ENCODE measurements around the gene RHBDD1.

The RHBDD1 gene

GRCh38 chr2:226979004-226979403 is 143.2 kb downstream of the RHBDD1 start:
- no peaks in the 10 kb centered on the region for H3K9me3 Mint-ChIP-seq
- no peak overlapping the region for H3K27ac Mint-ChIP-seq
- H3K36me3 Mint-ChIP-seq (ENCODE audit: low read depth): peaks cover 20% of the 10 kb centered on the region
- no peaks in the 10 kb centered on the region for H3K27me3 Mint-ChIP-seq
- no peak overlapping the region for H3K4me3 Mint-ChIP-seq
- H3K4me1 Mint-ChIP-seq (ENCODE audit: low read depth): peaks cover 23% of the 10 kb centered on the region

- Mint-ChIP-seq H3K4me3 (no peak overlapping the region), H3K27me3 (no peaks in the 10 kb centered on the region), H3K4me1 (ENCODE audit: low read depth) (peaks cover 36% of the 10 kb centered on the region), H3K36me3 (ENCODE audit: low read depth) (peaks cover 23% of the 10 kb centered on the region), H3K9me3 (no peaks in the 10 kb centered on the region), H3K27ac (no peak overlapping the region)
Observed at GRCh38 chr2:226981791-226982326, 146.0 kb downstream of the RHBDD1 start.

GRCh38 chr2:226983895-226984749 is 148.3 kb downstream of the RHBDD1 start:
- no peaks in the 10 kb centered on the region for H3K27me3 Mint-ChIP-seq
- H3K27ac Mint-ChIP-seq: peak overlapping the region; percentile 26
- peaks cover 23% of the 10 kb centered on the region for H3K4me1 Mint-ChIP-seq (ENCODE audit: low read depth)
- H3K4me3 Mint-ChIP-seq: no peak overlapping the region
- H3K9me3 Mint-ChIP-seq: no peaks in the 10 kb centered on the region
- H3K36me3 Mint-ChIP-seq (ENCODE audit: low read depth): peaks cover 18% of the 10 kb centered on the region

- H3K27ac Mint-ChIP-seq: no peak overlapping the region
- peaks cover 18% of the 10 kb centered on the region for H3K36me3 Mint-ChIP-seq (ENCODE audit: low read depth)
- no peak overlapping the region for H3K4me3 Mint-ChIP-seq
- H3K9me3 Mint-ChIP-seq: no peaks in the 10 kb centered on the region
- no peaks in the 10 kb centered on the region for H3K27me3 Mint-ChIP-seq
- H3K4me1 Mint-ChIP-seq (ENCODE audit: low read depth): peaks cover 23% of the 10 kb centered on the region
Observed at GRCh38 chr2:226984750-226985582, 149.1 kb downstream of the RHBDD1 start.

- H3K4me3 Mint-ChIP-seq: no peak overlapping the region
- no peak overlapping the region for H3K27ac Mint-ChIP-seq
- H3K4me1 Mint-ChIP-seq (ENCODE audit: low read depth): peaks cover 23% of the 10 kb centered on the region
- no peaks in the 10 kb centered on the region for H3K27me3 Mint-ChIP-seq
- peaks cover 22% of the 10 kb centered on the region for H3K36me3 Mint-ChIP-seq (ENCODE audit: low read depth)
- no peaks in the 10 kb centered on the region for H3K9me3 Mint-ChIP-seq
Observed at GRCh38 chr2:226985583-226985946, 149.7 kb downstream of the RHBDD1 start.

GRCh38 chr2:226991663-226992062 is 155.8 kb downstream of the RHBDD1 start:
- Mint-ChIP-seq H3K4me3 (no peak overlapping the region), H3K4me1 (ENCODE audit: low read depth) (peaks cover 17% of the 10 kb centered on the region), H3K27ac (no peak overlapping the region), H3K36me3 (ENCODE audit: low read depth) (peaks cover 44% of the 10 kb centered on the region), H3K9me3 (no peaks in the 10 kb centered on the region), H3K27me3 (no peaks in the 10 kb centered on the region)

GRCh38 chr2:226993171-226993570 is 157.3 kb downstream of the RHBDD1 start:
- peaks cover 51% of the 10 kb centered on the region for H3K36me3 Mint-ChIP-seq (ENCODE audit: low read depth)

GRCh38 chr2:226994775-226995174 is 158.9 kb downstream of the RHBDD1 start:
- H3K27me3 Mint-ChIP-seq: no peaks in the 10 kb centered on the region
- H3K27ac Mint-ChIP-seq: peak overlapping the region; percentile 73
- H3K36me3 Mint-ChIP-seq (ENCODE audit: low read depth): peaks cover 59% of the 10 kb centered on the region
- peaks cover 17% of the 10 kb centered on the region for H3K4me1 Mint-ChIP-seq (ENCODE audit: low read depth)
- peak overlapping the region; percentile 11 for H3K4me3 Mint-ChIP-seq
- H3K9me3 Mint-ChIP-seq: no peaks in the 10 kb centered on the region

More at GRCh38 chr2:226993171-226993570, 157.3 kb downstream of the RHBDD1 start:
- Mint-ChIP-seq H3K9me3 (no peaks in the 10 kb centered on the region), H3K4me1 (ENCODE audit: low read depth) (peaks cover 17% of the 10 kb centered on the region), H3K4me3 (no peak overlapping the region), H3K27ac (no peak overlapping the region), H3K27me3 (no peaks in the 10 kb centered on the region)

GRCh38 chr2:226995625-226996041 is 159.8 kb downstream of the RHBDD1 start:
- H3K9me3 Mint-ChIP-seq: no peaks in the 10 kb centered on the region
- H3K4me1 Mint-ChIP-seq (ENCODE audit: low read depth): peaks cover 17% of the 10 kb centered on the region
- peaks cover 63% of the 10 kb centered on the region for H3K36me3 Mint-ChIP-seq (ENCODE audit: low read depth)
- H3K4me3 Mint-ChIP-seq: no peak overlapping the region
- peak overlapping the region; percentile 73 for H3K27ac Mint-ChIP-seq
- H3K27me3 Mint-ChIP-seq: no peaks in the 10 kb centered on the region

- Mint-ChIP-seq H3K4me1 (ENCODE audit: low read depth) (peaks cover 15% of the 10 kb centered on the region), H3K27ac (no peak overlapping the region), H3K27me3 (no peaks in the 10 kb centered on the region), H3K36me3 (ENCODE audit: low read depth) (peaks cover 57% of the 10 kb centered on the region), H3K4me3 (no peak overlapping the region), H3K9me3 (no peaks in the 10 kb centered on the region)
Observed at GRCh38 chr2:226999661-227000060, 163.8 kb downstream of the RHBDD1 start.

- no peaks in the 10 kb centered on the region for H3K27me3 Mint-ChIP-seq
- peaks cover 10% of the 10 kb centered on the region for H3K4me1 Mint-ChIP-seq (ENCODE audit: low read depth)
- peaks cover 52% of the 10 kb centered on the region for H3K36me3 Mint-ChIP-seq (ENCODE audit: low read depth)
- H3K9me3 Mint-ChIP-seq: no peaks in the 10 kb centered on the region
- no peak overlapping the region for H3K27ac Mint-ChIP-seq
- H3K4me3 Mint-ChIP-seq: no peak overlapping the region
Observed at GRCh38 chr2:227000123-227000522, 164.3 kb downstream of the RHBDD1 start.

- Mint-ChIP-seq H3K36me3 (ENCODE audit: low read depth) (peaks cover 19% of the 10 kb centered on the region), H3K4me3 (no peak overlapping the region), H3K9me3 (no peaks in the 10 kb centered on the region), H3K27ac (no peak overlapping the region), H3K4me1 (ENCODE audit: low read depth) (no peaks in the 10 kb centered on the region), H3K27me3 (no peaks in the 10 kb centered on the region)
Observed at GRCh38 chr2:227004482-227004881, 168.6 kb downstream of the RHBDD1 start.

GRCh38 chr2:227006189-227006897 is 170.5 kb downstream of the RHBDD1 start:
- Mint-ChIP-seq H3K4me1 (ENCODE audit: low read depth) (no peaks in the 10 kb centered on the region), H3K27ac (no peak overlapping the region), H3K4me3 (no peak overlapping the region), H3K9me3 (no peaks in the 10 kb centered on the region), H3K36me3 (ENCODE audit: low read depth) (peaks cover 5% of the 10 kb centered on the region), H3K27me3 (no peaks in the 10 kb centered on the region)

- no peak overlapping the region for H3K27ac Mint-ChIP-seq
- H3K9me3 Mint-ChIP-seq: no peaks in the 10 kb centered on the region
- no peaks in the 10 kb centered on the region for H3K27me3 Mint-ChIP-seq
- no peak overlapping the region for H3K4me3 Mint-ChIP-seq
- peaks cover 2% of the 10 kb centered on the region for H3K36me3 Mint-ChIP-seq (ENCODE audit: low read depth)
- H3K4me1 Mint-ChIP-seq (ENCODE audit: low read depth): no peaks in the 10 kb centered on the region
Observed at GRCh38 chr2:227007148-227007547, 171.3 kb downstream of the RHBDD1 start.
